ENCODE results near the gene GRM8.
"Not testable (repeated sequence)": the region's sequence is repeated elsewhere in the genome, so short reads cannot be mapped to it uniquely, and the experiment has no call there.

Gene GRM8

DNA sequence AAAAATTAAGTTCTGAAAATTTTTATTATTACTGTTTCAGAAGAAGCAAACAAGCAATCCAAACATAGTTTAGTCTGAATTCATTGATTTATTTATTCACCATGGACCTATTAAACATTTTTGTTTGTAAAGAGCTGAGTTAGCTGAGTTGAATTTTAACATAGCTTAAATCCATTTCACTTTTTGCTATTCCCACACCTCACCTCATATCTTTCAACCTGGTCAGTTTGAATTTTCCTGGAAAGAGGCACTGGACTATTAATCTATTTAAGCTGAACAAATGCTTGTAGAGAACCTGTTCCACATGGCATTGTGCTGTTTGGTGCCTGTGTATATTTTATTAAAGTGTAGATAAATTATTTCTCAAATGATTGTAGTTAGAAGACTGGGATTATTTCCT is 344.2 kb downstream of the GRM8 start:
- not testable (repeated sequence) for DNase-seq (ENCODE audit: low read depth)

DNA sequence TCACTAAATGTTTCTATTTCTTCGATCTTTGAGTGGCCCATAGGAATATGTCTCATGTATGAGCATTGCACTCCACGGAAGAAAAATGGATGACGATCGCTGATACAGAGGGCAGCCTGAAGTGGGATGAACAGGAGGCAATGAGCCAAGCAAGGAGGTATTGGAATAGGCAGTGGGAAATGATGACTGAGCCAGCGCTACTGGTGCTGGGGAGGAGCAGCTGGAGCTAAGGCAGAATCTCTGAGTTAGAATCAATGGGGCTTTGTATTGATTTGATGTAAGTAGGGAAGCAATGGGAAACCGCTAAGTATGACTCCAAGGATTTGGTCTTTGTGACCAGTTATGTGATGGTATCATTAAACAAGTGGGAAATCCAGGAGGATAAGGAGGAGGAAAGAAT is 345.1 kb downstream of the GRM8 start:
- not testable (repeated sequence) for DNase-seq (ENCODE audit: low read depth)

DNA sequence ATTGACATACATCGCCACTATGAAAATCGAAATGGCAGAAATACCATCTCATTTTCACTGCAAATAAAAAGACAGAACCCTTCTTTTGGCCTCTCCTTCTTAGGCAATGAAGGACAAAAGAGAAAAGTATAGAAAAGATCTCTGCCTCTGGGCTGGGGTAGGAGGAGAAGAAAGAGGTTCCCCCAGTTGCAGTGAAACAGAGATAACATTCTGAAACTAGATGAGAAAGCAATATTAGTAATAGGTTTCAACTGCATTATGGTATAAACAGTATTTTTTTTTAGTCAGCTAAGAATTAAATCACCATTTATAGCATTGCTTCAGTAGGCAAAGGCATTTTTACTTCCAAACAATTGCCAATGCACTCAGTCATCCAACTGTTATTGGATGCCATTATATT is 347.5 kb downstream of the GRM8 start:
- DNase-seq (ENCODE audit: low read depth) = not testable (repeated sequence)

DNA sequence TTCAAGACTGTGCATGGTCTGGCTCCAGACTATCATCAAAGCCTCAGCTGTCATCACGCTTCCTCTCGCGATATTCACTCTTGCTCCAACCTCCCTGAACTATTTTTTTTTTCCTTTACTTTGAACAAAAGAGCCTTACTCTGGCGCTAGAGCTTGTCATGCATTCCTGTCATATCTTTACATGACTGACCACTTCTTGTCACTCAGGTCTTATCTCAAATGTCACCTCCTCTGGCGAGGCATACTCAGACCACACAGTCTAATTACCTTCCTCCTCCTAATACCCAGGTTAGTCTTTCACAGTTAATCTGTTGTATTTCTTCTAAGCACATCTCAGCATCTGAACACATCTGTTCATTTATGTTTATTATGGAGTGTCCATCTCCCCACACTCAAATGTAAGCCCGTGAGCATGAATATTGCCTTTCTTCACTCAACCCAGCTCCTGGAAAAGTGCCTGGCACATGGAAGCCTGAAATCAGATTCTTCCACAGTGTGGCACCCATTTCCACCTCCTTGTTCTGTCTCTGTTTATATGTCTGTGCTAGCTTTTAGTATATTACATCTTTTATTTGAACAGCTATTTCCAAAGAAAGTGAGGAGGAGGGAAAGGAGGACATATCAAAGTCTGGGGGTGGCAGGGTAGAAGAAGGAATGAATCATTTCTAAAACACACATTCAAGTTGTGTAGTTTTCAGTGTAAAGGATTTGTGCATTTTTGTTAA is 351.5 kb downstream of the GRM8 start:
- not testable (repeated sequence) for DNase-seq (ENCODE audit: low read depth)

DNA sequence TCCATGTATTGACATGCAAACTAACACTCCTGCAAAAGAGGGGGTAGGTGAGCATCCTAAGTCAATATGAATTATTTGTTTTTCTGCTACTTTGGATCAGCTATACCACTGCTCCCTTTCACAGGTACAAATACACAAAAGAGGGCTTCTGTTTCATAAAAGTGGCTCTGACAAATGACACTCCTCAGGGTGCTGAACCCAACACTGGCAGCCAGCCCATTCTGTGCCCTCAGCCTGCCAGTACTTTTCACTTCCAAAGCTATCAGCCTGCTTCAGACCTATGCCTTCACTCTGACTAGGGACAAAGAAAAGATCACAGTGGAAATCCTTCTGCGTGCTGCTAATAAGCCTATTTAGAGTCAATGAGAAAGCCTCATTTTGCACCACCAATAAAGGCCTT is 364.8 kb downstream of the GRM8 start:
- DNase-seq (ENCODE audit: low read depth) = not testable (repeated sequence)

DNA sequence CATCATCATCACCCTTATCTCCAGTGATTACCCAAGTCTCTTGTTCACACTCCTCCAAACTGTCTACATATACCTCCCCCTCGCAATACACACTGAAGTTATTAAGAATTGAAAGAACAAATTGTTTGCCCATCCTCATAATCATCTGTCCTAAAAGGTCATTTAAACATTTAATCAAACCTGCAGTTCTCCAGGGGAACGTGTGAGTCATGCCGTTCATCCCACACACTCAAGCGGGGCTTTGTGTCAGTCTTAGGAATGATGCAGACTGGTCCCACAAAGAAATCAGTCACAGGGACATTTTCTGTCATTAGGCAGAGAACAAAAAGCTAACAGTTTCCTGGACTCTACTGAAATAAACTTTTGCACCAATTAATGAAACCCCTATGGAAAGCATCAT is 365.2 kb downstream of the GRM8 start:
- not testable (repeated sequence) for DNase-seq (ENCODE audit: low read depth)

DNA sequence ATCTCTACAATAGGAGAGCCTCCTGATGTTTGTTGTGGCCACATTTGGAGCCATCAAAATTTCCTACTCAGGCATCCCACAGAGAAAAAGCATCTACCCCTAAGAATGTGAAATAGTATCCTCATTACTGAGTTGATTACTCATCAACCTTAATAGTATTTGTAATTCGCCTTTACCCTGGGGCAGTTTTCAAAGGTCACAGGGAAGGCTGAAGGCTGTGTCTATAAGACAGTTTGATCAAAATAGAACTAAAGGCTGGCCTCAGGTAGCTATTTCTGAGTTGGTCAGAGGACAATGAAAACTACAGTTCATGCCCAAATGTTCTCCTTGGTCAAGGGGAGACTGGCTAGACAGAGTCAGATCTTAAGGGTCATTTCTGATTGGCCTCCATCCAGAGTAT is 370.0 kb downstream of the GRM8 start:
- DNase-seq (ENCODE audit: low read depth) = not testable (repeated sequence)

DNA sequence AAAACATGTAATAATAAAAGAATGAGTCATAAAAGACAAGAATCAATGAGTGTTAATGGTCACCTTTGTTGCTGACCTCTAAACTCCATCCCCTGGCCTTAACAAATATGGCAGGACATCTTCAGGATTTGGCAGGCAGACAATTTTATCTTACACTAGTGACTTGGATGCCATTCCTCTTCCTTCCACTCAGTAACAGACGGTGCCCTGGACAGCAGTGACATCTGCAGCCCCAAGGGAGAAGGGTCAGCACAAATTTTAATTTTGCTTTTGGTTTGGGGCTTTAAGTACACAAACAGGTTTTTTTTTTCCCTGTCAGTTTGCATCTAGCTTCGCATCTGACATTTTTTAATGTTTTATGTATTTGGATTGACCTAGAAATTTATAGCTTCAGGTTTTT is 370.8 kb downstream of the GRM8 start:
- not testable (repeated sequence) for DNase-seq (ENCODE audit: low read depth)

DNA sequence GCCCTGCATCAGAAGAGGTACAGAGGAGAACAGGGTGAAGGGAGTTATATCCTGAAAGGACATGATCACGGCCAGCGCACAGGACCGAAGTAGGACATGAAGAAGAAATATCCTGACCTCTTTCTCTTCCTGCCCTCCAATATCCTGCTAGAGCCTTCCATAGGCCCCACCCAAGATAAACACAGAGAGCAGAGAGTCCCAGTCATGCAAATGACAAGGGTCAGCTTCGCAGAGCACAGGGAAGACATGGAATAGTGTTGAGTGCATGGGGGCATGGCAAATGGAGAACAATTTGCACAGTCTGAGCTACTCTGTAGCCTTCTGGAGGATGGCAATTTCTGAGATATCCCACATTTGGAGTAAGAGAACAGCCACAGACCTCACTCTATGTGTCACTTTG is 371.4 kb downstream of the GRM8 start:
- no peak for DNase-seq (ENCODE audit: low read depth)

DNA sequence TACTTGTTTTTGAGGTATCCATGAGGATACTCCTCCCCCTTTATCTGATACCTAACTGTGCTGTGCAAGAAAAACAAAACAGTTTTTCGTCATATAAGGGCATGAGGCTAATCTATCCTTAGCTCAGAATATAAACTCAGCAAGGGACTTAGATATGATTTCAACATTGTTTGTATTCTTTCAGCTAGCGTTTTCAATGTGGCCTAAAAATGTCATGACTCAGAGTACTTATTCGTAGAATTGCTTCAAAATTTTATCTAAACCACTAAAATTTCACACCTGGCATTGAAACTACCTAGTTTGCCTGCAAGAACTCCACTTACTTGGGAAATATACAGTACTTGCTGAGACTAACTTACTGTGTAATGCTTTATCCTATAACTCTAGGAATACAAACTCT is 376.2 kb downstream of the GRM8 start:
- DNase-seq (ENCODE audit: low read depth) = not testable (repeated sequence)

DNA sequence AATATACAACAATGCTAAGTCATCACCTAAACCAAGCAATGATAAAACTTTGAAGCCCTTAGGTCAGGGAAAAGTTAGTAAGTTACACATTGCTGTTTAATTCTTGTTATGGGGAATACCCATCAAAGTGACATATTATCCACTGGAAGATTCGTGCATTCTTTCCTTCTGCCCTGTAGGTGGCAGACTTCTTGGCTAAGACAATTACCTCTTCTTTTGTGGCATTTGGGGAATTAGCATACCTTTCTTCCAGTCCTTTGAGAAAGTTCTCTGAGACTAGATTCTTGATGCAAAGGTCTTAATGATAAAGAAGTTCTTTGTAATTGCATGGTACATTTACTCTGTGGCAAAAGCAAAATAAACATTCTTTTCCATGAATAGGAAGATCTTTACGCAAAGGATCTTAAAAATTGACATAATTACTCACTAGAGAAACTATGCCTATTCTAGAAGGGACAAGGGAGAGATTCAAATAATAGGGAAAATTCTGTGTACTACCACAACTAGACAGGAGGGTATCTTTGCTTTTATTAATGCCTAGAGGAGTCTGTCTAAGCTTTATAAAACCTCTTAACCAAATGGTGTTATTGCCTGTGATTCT is 395.9 kb downstream of the GRM8 start:
- no peak for DNase-seq (ENCODE audit: low read depth)

DNA sequence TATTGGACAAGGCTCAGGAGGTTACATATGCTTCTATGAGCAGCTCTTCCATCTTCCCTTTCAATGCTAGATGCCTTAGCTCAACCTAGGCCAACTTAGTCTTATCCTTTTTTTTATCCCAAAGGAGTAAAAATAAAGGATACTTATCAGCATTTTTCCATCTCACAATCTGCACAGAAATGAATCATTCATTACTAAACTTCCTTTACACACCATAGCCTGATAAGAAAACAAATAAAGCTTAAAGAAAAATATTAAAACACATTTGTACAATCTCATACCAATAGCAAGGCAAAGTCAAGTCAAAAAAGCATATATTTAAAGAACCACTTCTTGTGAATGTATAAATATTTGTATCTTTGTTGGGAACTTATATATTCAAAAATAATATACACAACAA is 407.4 kb downstream of the GRM8 start:
- DNase-seq (ENCODE audit: low read depth) = no peak

DNA sequence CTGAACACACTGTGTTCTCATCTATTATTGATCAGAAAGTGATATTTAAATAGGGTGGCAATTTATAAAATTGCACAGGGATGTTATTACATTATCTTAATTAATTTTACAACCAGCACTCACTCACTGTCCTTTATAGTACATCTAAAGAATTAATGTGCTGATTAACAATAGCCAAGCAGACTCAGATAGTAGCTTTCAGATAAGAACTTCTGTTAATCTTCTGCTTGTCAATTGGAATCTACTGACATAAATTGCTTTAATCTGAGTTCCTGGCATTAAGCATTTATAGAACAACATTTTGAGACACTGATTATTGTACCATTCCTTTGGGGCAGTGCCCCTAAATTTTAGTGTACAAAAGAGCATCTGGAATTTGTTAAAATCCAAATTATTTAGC is 408.9 kb downstream of the GRM8 start:
- DNase-seq (ENCODE audit: low read depth) = no peak

DNA sequence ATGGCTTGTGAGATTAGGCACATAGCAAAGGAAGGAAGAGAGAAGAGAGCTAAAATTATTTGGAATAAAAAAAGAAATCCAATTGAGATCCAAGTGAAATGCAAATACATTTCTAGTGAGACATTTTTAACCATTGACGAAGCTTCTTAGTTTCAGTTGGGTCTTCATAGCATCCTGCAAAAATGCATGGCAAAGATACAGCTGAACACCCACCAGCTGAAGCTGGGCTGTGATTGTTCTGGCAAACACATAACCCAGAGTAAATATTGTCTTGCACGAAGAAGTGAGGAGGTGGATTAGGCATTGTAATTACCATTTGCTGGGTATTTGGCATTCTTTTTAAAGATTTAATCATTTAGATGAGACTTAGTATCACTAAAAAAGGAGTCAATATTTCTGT is 409.4 kb downstream of the GRM8 start:
- no peak for DNase-seq (ENCODE audit: low read depth)

DNA sequence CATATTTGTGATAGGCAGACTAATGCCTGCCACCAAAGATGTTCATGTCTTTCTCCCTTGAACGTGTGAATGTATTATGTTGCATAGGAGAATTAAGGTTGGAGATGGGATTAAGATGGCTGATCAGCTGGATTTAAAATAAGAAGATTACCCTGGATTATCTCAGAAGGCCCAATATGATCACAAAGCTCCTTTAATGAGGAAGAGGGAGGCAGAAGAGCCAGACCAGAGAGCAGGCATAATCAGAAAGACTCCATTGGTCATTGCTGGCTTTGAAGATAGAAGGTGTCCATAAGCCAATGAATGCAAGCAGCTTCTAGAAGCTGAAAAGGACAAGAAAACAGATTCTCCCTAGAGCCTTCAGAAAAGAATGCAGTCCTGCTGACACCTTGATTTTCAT is 410.3 kb downstream of the GRM8 start:
- DNase-seq (ENCODE audit: low read depth) = no peak

DNA sequence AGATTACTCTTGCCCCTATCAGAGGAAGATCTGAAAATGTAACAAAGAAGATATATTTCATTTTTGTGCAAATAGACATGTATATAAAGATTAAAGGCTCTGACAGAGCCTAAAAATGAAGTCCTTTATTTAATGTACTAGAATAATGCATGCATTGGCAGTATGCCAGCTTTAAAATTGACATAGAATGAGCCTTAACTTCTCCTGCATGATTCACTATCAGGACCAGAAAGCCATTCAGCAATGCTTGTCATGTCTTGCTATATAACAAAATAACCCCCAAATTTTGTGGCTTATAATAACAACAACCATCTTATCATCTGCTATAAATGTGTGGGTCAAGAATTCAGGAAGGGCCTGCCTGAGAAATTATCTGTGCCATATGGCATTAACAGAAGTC is 411.9 kb downstream of the GRM8 start:
- no peak for DNase-seq (ENCODE audit: low read depth)

DNA sequence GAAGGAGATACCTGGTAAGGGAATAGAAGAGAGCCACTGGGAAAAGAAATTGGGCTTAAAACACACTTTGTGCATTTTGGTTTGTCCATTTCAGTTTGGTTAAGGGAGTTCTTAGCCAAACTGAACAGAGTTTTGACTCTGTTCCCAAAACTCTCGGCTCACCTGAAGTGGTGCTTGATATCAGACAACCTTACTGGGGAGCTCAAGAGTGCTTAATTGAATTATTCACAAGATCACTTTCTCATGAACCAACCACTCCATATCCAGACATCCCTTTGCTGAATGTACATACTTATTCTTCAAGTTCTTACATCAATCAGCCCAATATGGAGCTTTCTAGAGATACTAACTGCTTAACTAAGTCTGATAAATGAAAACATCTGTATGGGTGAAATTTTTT is 413.1 kb downstream of the GRM8 start:
- DNase-seq (ENCODE audit: low read depth) = no peak

DNA sequence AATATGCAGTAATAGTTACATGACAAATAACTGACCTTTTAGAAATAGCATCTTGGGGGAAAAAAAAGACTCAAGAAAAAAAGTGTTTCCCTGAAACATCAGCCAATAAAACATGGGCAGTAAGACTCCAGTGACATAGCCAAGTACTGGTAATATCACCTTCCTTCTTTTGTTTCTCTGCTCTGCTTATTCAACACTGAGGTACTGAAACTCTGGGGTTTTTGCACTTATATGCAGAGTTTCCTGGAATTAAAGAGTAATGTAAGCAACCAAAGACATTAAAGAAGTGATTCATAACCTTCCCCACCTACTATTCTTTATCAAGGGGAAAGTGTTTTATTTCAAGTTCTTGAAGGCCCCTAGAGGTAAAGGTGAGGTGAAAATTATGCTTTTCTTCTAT is 414.5 kb downstream of the GRM8 start:
- no peak for DNase-seq (ENCODE audit: low read depth)

DNA sequence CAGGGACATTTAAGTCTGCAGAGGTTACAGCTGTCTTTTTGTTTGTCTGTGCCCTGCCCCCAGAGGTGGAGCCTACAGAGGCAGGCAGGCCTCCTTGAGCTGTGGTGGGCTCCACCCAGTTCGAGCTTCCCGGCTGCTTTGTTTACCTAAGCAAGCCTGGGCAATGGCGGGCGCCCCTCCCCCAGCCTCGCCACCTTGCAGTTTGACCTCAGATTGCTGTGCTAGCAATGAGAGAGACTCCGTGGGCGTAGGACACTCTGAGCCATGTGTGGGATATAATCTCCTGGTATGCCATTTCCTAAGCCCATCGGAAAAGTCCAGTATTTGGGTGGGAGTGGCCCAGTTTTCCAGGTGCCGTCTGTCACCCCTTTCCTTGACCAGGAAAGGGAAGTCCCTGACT is 421.5 kb downstream of the GRM8 start:
- not testable (repeated sequence) for DNase-seq (ENCODE audit: low read depth)

DNA sequence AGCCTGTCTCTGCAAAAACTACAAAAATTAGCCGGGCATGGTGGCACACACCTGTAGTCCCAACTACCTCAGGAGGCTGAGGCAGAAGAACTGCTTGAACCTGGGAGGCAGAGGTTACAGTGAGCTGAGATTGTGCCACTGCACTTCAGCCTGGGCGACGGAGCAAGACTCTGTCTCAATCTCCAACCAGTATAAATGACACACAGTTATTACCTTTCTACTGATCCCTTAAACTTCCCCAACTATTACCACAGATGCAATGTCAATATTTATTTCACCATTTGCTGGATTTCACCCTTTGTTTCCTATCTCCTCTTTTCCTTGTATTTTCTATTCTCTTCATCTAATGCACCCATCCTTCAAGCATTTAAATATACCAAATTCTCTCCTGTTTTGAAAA is 431.8 kb downstream of the GRM8 start:
- DNase-seq (ENCODE audit: low read depth) = no peak

DNA sequence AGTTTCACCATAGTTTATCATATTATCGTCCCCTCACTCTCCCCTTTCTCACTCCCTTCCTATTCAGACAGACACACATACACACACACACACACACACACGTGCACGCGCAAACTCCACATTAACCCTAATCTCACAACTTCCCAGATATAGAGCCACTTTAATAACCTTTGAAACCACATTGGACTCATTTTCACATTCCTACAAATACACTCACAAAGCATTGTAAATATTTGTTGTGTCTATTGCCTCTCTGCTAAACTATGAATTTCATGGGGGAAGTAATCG is 433.6 kb downstream of the GRM8 start:
- DNase-seq (ENCODE audit: low read depth) = no peak

DNA sequence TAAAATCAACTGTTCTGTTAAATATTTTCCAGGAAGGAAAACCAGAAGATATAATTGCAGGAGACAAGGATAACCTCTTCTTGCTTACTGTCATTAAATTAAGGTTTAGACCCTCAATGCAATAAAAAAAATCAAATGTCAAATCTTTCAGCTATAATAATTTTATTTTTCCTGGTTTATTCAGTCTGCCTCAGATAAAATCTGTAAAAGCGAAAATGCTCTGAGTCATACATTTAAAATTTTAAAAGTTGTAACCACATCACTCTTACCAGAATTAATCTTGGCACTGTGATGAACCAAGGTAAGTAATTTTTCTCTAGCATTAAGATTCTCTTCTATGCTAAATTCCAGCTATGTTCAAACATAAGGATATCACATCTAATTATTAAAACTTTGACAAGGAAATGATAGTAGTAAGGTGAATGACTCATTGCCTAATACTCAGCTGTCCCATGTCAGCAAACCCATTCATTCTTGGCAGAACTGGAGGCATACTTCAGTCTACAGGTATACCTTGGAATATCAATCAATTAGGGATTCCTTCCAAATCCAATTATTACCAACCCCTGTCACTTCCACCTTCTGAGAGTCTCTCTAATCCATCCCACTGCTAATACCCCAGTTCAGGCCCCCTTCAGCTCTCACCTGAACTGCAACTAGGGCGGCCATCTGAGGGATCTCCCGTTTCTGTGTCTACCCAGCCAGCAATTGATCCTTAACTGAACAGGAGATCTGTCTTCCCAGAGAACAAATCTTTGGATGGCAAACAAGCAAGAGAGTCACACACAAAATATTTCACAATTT is 434.1 kb downstream of the GRM8 start:
- DNase-seq (ENCODE audit: low read depth) = no peak

DNA sequence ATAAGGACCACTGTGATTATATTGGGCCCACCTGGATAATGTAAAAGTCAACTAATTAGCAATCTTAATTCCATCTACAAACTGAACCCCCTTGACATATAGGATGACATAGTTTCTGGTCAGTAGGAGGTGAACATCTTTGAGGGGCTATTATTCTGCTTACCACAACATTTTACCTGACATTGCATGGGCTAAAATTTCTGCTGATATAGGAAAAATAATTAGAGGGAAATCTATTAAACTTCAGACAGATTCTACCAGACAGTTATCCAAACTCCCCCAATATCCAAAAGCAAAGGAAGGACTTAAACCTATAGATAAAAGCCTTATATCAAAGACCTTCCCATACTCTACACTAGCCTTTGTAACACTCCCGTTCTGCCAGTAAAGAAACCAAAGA is 443.6 kb downstream of the GRM8 start:
- no peak for DNase-seq (ENCODE audit: low read depth)

DNA sequence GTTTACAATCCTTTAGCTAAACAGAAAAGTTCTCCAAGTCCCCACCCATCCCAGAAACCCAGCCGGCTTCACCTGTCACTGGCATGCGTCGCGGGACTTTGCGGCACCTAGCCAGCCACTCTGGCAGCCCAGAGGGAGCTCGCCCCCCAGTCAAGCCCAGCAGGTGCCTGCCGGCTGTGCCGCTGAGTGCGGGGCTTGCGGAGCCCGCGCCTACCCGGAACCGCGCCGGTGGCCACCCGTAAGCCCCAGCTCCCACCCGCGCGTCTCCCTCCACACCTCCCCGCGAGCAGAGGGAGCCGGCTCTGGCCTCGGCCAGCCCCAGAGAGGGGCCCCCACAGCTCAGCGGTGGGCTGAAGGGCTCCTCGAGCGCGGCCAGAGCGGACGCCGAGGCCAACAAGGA is 446.1 kb downstream of the GRM8 start:
- DNase-seq (ENCODE audit: low read depth) = no peak

Data from activated T-cell treated with anti-CD3 and anti-CD28 coated beads for 48 hours (primary cell).